Measurements from ENCODE around the gene WDR90. TPM values are rescaled to one million over a fixed set of nuclear protein-coding genes. Genes with fewer than 3 reads are reported as not detected.
A peak's percentile ranks its signal among the peaks of the same experiment; 100 is the strongest.

The WDR90 gene
- total RNA-seq, 1 experiment from 2014 or later, result 68.2 TPM

GRCh38 chr16:629185-629832 is 19.9 kb upstream of the WDR90 start:
- no peak overlapping the region for H2BK120ac ChIP-seq (ENCODE audit: low read depth, low read length, poor library complexity, severe bottlenecking)
- H3K79me1 ChIP-seq (ENCODE audit: insufficient read depth, low read depth, low read length, poor library complexity, severe bottlenecking), result no peaks in the 10 kb centered on the region
- no peak overlapping the region for H2BK12ac ChIP-seq (ENCODE audit: insufficient read length, low read depth, low read length)
- H2BK5ac ChIP-seq (ENCODE audit: insufficient read length, low read length), result no peak overlapping the region
- peaks cover 8% of the 10 kb centered on the region for H3K23me2 ChIP-seq (ENCODE audit: insufficient read length, low read depth, low read length, poor library complexity, severe bottlenecking)
- no peak overlapping the region for H2AFZ ChIP-seq (ENCODE audit: low read length)
- no peak overlapping the region for H3K18ac ChIP-seq (ENCODE audit: insufficient read length, low read depth, low read length)
- H3K14ac ChIP-seq (ENCODE audit: insufficient read depth, low read length), result no peak overlapping the region
- no peaks in the 10 kb centered on the region for H3K9me3 ChIP-seq (ENCODE audit: control insufficient read depth, low read depth, low read length)
- Mint-ChIP-seq H3K4me3 (peak overlapping the region in 1 of 2 experiments; percentile 26; a peak in 1 of 5 replicates), H3K27ac (peak overlapping the region in 2 of 3 experiments; percentile 57 to 84; a peak in 4 of 7 replicates), H3K27me3 (ENCODE audit: low read depth) (no peaks in the 10 kb centered on the region), H3K9me3 (no peaks in the 10 kb centered on the region), H3K4me1 (peaks cover 6 to 34% of the 10 kb centered on the region in 2 experiments; a peak in 3 of 4 replicates), H3K36me3 (ENCODE audit: insufficient read depth in 1 of 3, low read depth in 3 of 3) (peaks cover 0 to 13% (median 0%) of the 10 kb centered on the region in 3 experiments; a peak in 4 of 7 replicates)
- no peak overlapping the region for H2BK20ac ChIP-seq (ENCODE audit: low read depth, low read length, poor library complexity, severe bottlenecking)
- no peak overlapping the region for H4K8ac ChIP-seq (replicated peaks; ENCODE audit: insufficient read length, low read depth, low read length)
- no peak overlapping the region for H3K23ac ChIP-seq (ENCODE audit: insufficient read length, low read depth, low read length)
- no peak overlapping the region for H2AK5ac ChIP-seq (ENCODE audit: insufficient read length, low read length)
- H3K56ac ChIP-seq (ENCODE audit: insufficient read length, low read depth, low read length), result no peak overlapping the region
- H3T11ph ChIP-seq (ENCODE audit: low read length), result no peak overlapping the region
- no peak overlapping the region for H3K9ac ChIP-seq (ENCODE audit: extremely low read depth, insufficient read length, low read length)
- no peak overlapping the region for H3K4me2 ChIP-seq (ENCODE audit: insufficient read depth, insufficient read length, low read length)
- no peak for DNase-seq
- H3K27ac ChIP-seq (ENCODE audit: insufficient read length, low read depth, low read length), result no peak overlapping the region
- TF ChIP-seq, protein P1, sequence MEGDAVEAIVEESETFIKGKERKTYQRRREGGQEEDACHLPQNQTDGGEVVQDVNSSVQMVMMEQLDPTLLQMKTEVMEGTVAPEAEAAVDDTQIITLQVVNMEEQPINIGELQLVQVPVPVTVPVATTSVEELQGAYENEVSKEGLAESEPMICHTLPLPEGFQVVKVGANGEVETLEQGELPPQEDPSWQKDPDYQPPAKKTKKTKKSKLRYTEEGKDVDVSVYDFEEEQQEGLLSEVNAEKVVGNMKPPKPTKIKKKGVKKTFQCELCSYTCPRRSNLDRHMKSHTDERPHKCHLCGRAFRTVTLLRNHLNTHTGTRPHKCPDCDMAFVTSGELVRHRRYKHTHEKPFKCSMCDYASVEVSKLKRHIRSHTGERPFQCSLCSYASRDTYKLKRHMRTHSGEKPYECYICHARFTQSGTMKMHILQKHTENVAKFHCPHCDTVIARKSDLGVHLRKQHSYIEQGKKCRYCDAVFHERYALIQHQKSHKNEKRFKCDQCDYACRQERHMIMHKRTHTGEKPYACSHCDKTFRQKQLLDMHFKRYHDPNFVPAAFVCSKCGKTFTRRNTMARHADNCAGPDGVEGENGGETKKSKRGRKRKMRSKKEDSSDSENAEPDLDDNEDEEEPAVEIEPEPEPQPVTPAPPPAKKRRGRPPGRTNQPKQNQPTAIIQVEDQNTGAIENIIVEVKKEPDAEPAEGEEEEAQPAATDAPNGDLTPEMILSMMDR (conservative IDR thresholded peaks at IDR 0.05), result no peak
- H3K79me2 ChIP-seq (ENCODE audit: insufficient read depth, low read length), result no peaks in the 10 kb centered on the region
- no peaks in the 10 kb centered on the region for H3K27me3 ChIP-seq (ENCODE audit: insufficient read depth, low read length)
- H3K4ac ChIP-seq (ENCODE audit: low read depth, low read length), result no peak overlapping the region
- H4K20me1 ChIP-seq (ENCODE audit: control insufficient read depth, insufficient read depth, insufficient read length), result no peaks in the 10 kb centered on the region
- no peak overlapping the region for H4K5ac ChIP-seq (ENCODE audit: insufficient read length, low read depth, low read length)
- H2BK15ac ChIP-seq (ENCODE audit: low read depth, low read length), result no peak overlapping the region
- no peaks in the 10 kb centered on the region; the same call in 1 of the 2 replicates for H3K4me1 ChIP-seq (ENCODE audit: insufficient read depth, low read length)
- WGBS (ENCODE audit: extremely low coverage, insufficient read length, low lambda C conversion rate), result no CpG with 5 or more reads among the region's 29 CpGs
- no peak overlapping the region for H4K91ac ChIP-seq (ENCODE audit: insufficient read length, low read depth, low read length)
